ENCODE data around the gene RELB.

- TF ChIP-seq, protein P1, sequence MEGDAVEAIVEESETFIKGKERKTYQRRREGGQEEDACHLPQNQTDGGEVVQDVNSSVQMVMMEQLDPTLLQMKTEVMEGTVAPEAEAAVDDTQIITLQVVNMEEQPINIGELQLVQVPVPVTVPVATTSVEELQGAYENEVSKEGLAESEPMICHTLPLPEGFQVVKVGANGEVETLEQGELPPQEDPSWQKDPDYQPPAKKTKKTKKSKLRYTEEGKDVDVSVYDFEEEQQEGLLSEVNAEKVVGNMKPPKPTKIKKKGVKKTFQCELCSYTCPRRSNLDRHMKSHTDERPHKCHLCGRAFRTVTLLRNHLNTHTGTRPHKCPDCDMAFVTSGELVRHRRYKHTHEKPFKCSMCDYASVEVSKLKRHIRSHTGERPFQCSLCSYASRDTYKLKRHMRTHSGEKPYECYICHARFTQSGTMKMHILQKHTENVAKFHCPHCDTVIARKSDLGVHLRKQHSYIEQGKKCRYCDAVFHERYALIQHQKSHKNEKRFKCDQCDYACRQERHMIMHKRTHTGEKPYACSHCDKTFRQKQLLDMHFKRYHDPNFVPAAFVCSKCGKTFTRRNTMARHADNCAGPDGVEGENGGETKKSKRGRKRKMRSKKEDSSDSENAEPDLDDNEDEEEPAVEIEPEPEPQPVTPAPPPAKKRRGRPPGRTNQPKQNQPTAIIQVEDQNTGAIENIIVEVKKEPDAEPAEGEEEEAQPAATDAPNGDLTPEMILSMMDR (IDR thresholded peaks at IDR 0.05), result no peak
- no peak for TF ChIP-seq POLR2A (IDR thresholded peaks at IDR 0.05)
Measured at GRCh38 chr19:45086480-45086879, 85.2 kb downstream of the RELB start.
